GM12878 (cell line): ENCODE data around the gene GOLGA6L7.
"Not testable (repeated sequence)": the region's sequence is repeated elsewhere in the genome, so short reads cannot be mapped to it uniquely, and the experiment has no call there.

Experiments used
- EP300 ChIP-seq, 2 experiments: fragments of 150-350 bp in 1 of 2; IDR thresholded peaks; 2 replicates each; pipeline ENCODE4 v1.6.1; 2011 to 2012; ENCODE audit warnings: low read depth in 2 of 2, low read length in 2 of 2, borderline replicate concordance in 1 of 2, improper control_type of control experiment in 1 of 2, inconsistent platforms in 1 of 2; ENCODE audit not compliant: control insufficient read depth in 1 of 2
- ESRRA ChIP-seq: IDR thresholded peaks from 2 replicates; pipeline ENCODE4 v1.6.1; 2012; ENCODE audit warnings: mild to moderate bottlenecking, low read length, improper control_type of control experiment
- GABPA ChIP-seq: IDR thresholded peaks from 2 replicates; pipeline ENCODE4 v1.6.1; 2014; ENCODE audit warnings: antibody characterized with exemption, low read depth, mild to moderate bottlenecking, inconsistent platforms
- IKZF2 ChIP-seq, 2 experiments: fragments of 450-650 bp; IDR thresholded peaks; 2 replicates each; pipeline ENCODE4 v1.6.1; 2017; ENCODE audit warnings: mild to moderate bottlenecking in 2 of 2, moderate library complexity in 2 of 2
- MTA2 ChIP-seq: fragments of 450-650 bp; IDR thresholded peaks from 2 replicates; pipeline ENCODE4 v1.6.1; 2016; ENCODE audit warnings: low read depth, mild to moderate bottlenecking, moderate library complexity
- MXI1 ChIP-seq: fragments of 150-350 bp; IDR thresholded peaks from 2 replicates; pipeline ENCODE4 v1.6.1; 2011; ENCODE audit warnings: low read depth, mild to moderate bottlenecking, inconsistent platforms, low read length, improper control_type of control experiment
- MYC ChIP-seq: IDR thresholded peaks from 2 replicates; pipeline ENCODE4 v1.6.1; 2011; ENCODE audit warnings: mild to moderate bottlenecking, low read length, moderate library complexity, inconsistent platforms; ENCODE audit not compliant: insufficient read depth, insufficient replicate concordance, insufficient read length, severe bottlenecking
- POLR2A ChIP-seq: IDR thresholded peaks from 2 replicates; pipeline ENCODE4 v1.6.1; 2011; ENCODE audit warnings: low read depth, mild to moderate bottlenecking, low read length
- POLR2AphosphoS5 ChIP-seq: IDR thresholded peaks from 2 replicates; pipeline ENCODE4 v1.6.1; 2011; ENCODE audit warnings: mild to moderate bottlenecking, low read length, inconsistent platforms
- TCF12 ChIP-seq: IDR thresholded peaks from 2 replicates; pipeline ENCODE4 v1.6.1; 2011; ENCODE audit warnings: low read depth, mild to moderate bottlenecking, low read length
- TF ChIP-seq, protein P1 (sequence below): IDR thresholded peaks from 2 replicates; pipeline ENCODE4 v1.6.1; 2011; ENCODE audit warnings: low read depth, mild to moderate bottlenecking, low read length, moderate library complexity, borderline replicate concordance; ENCODE audit errors: extremely low read depth
- TF ChIP-seq, protein P2 (sequence below): fragments of 450-650 bp; IDR thresholded peaks from 2 replicates; pipeline ENCODE4 v1.6.1; 2018; ENCODE audit warnings: mild to moderate bottlenecking, low read depth, moderate library complexity; ENCODE audit not compliant: partially characterized antibody
- TF ChIP-seq, protein P3 (sequence below), 3 experiments: IDR thresholded peaks in 2 of 3; conservative IDR thresholded peaks in 1 of 3; 2 replicates each; pipeline ENCODE4 v1.5.1; 2011; ENCODE audit warnings: low read depth in 3 of 3, low read length in 3 of 3, mild to moderate bottlenecking in 3 of 3, control low read depth in 2 of 3, moderate library complexity in 2 of 3, inconsistent platforms in 1 of 3, mixed read lengths in 1 of 3; ENCODE audit not compliant: control insufficient read depth in 2 of 3, insufficient read depth in 1 of 3; ENCODE audit errors: extremely low read depth in 1 of 3
- TF ChIP-seq, protein P4 (sequence below): IDR thresholded peaks from 2 replicates; pipeline ENCODE4 v1.6.1; 2012; ENCODE audit warnings: improper control_type of control experiment, low read depth, low read length; ENCODE audit not compliant: insufficient replicate concordance

DNA sequence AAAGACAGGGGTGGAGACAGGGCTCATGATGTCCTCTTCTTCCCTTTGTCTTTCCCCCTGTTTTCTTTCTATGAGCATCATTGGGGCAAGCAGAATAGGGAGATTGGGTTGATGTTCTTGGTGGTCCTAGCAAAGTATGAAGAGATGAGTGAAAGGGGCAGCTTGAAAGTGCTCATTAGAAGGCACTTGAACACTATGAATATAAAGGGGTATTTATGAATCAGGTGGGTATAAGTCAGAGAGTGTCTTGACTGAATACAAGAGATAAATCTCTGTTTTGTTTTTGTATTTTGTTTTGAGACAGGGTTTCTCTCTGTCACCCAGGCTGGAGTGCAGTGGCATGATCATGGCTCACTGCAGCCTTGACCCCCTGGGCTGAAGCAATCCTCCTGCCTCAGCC is 34.4 kb downstream of the GOLGA6L7 start:
- TF ChIP-seq, protein P1, sequence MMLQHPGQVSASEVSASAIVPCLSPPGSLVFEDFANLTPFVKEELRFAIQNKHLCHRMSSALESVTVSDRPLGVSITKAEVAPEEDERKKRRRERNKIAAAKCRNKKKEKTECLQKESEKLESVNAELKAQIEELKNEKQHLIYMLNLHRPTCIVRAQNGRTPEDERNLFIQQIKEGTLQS = not testable (repeated sequence)
- TF ChIP-seq, protein P2, sequence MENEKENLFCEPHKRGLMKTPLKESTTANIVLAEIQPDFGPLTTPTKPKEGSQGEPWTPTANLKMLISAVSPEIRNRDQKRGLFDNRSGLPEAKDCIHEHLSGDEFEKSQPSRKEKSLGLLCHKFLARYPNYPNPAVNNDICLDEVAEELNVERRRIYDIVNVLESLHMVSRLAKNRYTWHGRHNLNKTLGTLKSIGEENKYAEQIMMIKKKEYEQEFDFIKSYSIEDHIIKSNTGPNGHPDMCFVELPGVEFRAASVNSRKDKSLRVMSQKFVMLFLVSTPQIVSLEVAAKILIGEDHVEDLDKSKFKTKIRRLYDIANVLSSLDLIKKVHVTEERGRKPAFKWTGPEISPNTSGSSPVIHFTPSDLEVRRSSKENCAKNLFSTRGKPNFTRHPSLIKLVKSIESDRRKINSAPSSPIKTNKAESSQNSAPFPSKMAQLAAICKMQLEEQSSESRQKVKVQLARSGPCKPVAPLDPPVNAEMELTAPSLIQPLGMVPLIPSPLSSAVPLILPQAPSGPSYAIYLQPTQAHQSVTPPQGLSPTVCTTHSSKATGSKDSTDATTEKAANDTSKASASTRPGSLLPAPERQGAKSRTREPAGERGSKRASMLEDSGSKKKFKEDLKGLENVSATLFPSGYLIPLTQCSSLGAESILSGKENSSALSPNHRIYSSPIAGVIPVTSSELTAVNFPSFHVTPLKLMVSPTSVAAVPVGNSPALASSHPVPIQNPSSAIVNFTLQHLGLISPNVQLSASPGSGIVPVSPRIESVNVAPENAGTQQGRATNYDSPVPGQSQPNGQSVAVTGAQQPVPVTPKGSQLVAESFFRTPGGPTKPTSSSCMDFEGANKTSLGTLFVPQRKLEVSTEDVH = not testable (repeated sequence)
- not testable (repeated sequence) for TF ChIP-seq MXI1; MTA2; POLR2A; MYC; IKZF2 (IDR thresholded peaks at IDR 0.05); TCF12; ESRRA; EP300 (IDR thresholded peaks at IDR 0.05; ENCODE audit: borderline replicate concordance in 1 of 2, control insufficient read depth in 1 of 2, low read depth in 2 of 2, low read length in 2 of 2); POLR2AphosphoS5; GABPA
- TF ChIP-seq, protein P3, sequence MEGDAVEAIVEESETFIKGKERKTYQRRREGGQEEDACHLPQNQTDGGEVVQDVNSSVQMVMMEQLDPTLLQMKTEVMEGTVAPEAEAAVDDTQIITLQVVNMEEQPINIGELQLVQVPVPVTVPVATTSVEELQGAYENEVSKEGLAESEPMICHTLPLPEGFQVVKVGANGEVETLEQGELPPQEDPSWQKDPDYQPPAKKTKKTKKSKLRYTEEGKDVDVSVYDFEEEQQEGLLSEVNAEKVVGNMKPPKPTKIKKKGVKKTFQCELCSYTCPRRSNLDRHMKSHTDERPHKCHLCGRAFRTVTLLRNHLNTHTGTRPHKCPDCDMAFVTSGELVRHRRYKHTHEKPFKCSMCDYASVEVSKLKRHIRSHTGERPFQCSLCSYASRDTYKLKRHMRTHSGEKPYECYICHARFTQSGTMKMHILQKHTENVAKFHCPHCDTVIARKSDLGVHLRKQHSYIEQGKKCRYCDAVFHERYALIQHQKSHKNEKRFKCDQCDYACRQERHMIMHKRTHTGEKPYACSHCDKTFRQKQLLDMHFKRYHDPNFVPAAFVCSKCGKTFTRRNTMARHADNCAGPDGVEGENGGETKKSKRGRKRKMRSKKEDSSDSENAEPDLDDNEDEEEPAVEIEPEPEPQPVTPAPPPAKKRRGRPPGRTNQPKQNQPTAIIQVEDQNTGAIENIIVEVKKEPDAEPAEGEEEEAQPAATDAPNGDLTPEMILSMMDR (IDR thresholded peaks at IDR 0.05 in 2 of 3, conservative IDR thresholded peaks at IDR 0.05 in 1 of 3; ENCODE audit: control insufficient read depth in 2 of 3, extremely low read depth in 1 of 3, insufficient read depth in 1 of 3, low read depth in 3 of 3, low read length in 3 of 3) = not testable (repeated sequence)
- TF ChIP-seq, protein P4, sequence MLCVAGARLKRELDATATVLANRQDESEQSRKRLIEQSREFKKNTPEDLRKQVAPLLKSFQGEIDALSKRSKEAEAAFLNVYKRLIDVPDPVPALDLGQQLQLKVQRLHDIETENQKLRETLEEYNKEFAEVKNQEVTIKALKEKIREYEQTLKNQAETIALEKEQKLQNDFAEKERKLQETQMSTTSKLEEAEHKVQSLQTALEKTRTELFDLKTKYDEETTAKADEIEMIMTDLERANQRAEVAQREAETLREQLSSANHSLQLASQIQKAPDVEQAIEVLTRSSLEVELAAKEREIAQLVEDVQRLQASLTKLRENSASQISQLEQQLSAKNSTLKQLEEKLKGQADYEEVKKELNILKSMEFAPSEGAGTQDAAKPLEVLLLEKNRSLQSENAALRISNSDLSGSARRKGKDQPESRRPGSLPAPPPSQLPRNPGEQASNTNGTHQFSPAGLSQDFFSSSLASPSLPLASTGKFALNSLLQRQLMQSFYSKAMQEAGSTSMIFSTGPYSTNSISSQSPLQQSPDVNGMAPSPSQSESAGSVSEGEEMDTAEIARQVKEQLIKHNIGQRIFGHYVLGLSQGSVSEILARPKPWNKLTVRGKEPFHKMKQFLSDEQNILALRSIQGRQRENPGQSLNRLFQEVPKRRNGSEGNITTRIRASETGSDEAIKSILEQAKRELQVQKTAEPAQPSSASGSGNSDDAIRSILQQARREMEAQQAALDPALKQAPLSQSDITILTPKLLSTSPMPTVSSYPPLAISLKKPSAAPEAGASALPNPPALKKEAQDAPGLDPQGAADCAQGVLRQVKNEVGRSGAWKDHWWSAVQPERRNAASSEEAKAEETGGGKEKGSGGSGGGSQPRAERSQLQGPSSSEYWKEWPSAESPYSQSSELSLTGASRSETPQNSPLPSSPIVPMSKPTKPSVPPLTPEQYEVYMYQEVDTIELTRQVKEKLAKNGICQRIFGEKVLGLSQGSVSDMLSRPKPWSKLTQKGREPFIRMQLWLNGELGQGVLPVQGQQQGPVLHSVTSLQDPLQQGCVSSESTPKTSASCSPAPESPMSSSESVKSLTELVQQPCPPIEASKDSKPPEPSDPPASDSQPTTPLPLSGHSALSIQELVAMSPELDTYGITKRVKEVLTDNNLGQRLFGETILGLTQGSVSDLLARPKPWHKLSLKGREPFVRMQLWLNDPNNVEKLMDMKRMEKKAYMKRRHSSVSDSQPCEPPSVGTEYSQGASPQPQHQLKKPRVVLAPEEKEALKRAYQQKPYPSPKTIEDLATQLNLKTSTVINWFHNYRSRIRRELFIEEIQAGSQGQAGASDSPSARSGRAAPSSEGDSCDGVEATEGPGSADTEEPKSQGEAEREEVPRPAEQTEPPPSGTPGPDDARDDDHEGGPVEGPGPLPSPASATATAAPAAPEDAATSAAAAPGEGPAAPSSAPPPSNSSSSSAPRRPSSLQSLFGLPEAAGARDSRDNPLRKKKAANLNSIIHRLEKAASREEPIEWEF = not testable (repeated sequence)
